Neural progenitor cell (in vitro differentiated cells): ENCODE results near the gene MCF2L2. TPM values are rescaled to one million over a fixed set of nuclear protein-coding genes. Genes with fewer than 3 reads are reported as not detected.

Source experiments
- DNase-seq: peaks from one replicate; pipeline ENCODE4 v3.0.0-alpha.2; 2016; ENCODE audit warnings: low spot score
- H2AFZ ChIP-seq: fragments of 200-600 bp; sonication (generic); replicated peaks from 2 replicates; pipeline ENCODE4 v1.6.1; 2016; ENCODE audit warnings: antibody characterized with exemption
- H3F3A ChIP-seq: fragments of 200-600 bp; sonication (generic); 2 replicates; pipeline ENCODE4 v1.6.1; 2016; ENCODE audit warnings: antibody characterized with exemption, low read depth
- H3K27ac ChIP-seq: fragments of 200-600 bp; sonication (generic); 2 replicates; pipeline ENCODE4 v1.5.1; 2016; ENCODE audit warnings: mild to moderate bottlenecking
- H3K27me3 ChIP-seq: fragments of 200-600 bp; sonication (generic); 2 replicates; pipeline ENCODE4 v1.6.1; 2016; ENCODE audit warnings: mild to moderate bottlenecking, moderate library complexity
- H3K36me3 ChIP-seq: fragments of 200-600 bp; sonication (generic); 2 replicates; pipeline ENCODE4 v1.5.1; 2016
- H3K4me1 ChIP-seq: fragments of 200-600 bp; sonication (generic); 2 replicates; pipeline ENCODE4 v1.6.1; 2016; ENCODE audit warnings: mixed run types
- H3K4me2 ChIP-seq: fragments of 200-600 bp; sonication (generic); 2 replicates; pipeline ENCODE4 v1.6.1; 2016
- H3K4me3 ChIP-seq: fragments of 200-600 bp; sonication (generic); 2 replicates; pipeline ENCODE4 v1.5.1; 2016
- H3K79me2 ChIP-seq: fragments of 200-600 bp; sonication (generic); 2 replicates; pipeline ENCODE4 v1.6.1; 2016; ENCODE audit warnings: low read depth
- H3K9ac ChIP-seq: fragments of 200-600 bp; sonication (generic); 2 replicates; pipeline ENCODE4 v1.6.1; 2016
- H3K9me3 ChIP-seq: fragments of 200-600 bp; sonication (generic); 2 replicates; pipeline ENCODE4 v1.5.1; 2016; ENCODE audit warnings: low read depth
- H4K20me1 ChIP-seq: fragments of 200-600 bp; sonication (generic); 2 replicates; pipeline ENCODE4 v1.6.1; 2016; ENCODE audit warnings: low read depth
- H3K27ac Mint-ChIP-seq: 3 replicates; pipeline ENCODE4 v1.8.0; 2021; ENCODE audit warnings: mixed read lengths
- H3K27me3 Mint-ChIP-seq: 2 replicates; pipeline ENCODE4 v1.8.0; 2022; ENCODE audit warnings: low read depth, mild to moderate bottlenecking, inconsistent platforms, moderate library complexity, mixed read lengths; ENCODE audit not compliant: insufficient read depth
- H3K36me3 Mint-ChIP-seq: 3 replicates; pipeline ENCODE4 v1.8.0; 2021; ENCODE audit warnings: mixed read lengths
- H3K4me1 Mint-ChIP-seq: 3 replicates; pipeline ENCODE4 v1.8.0; 2021; ENCODE audit warnings: mixed read lengths
- H3K4me3 Mint-ChIP-seq: 3 replicates; pipeline ENCODE4 v1.8.0; 2021; ENCODE audit warnings: mild to moderate bottlenecking, moderate library complexity, mixed read lengths
- H3K9me3 Mint-ChIP-seq: 3 replicates; pipeline ENCODE4 v1.8.0; 2020; ENCODE audit warnings: mixed read lengths
- EZH2 ChIP-seq: fragments of 200-600 bp; sonication (generic); IDR thresholded peaks from 2 replicates; pipeline ENCODE4 v1.6.1; 2017; ENCODE audit warnings: antibody characterized with exemption, mild to moderate bottlenecking, moderate library complexity
- EZH2phosphoT487 ChIP-seq: fragments of 200-600 bp; sonication (generic); IDR thresholded peaks from 2 replicates; pipeline ENCODE4 v1.6.1; 2017; ENCODE audit warnings: antibody characterized with exemption
- total RNA-seq: library from RNA; depleted of rRNA; stranded (reverse); fragments of >200 nt; gene quantifications from 2 replicates; pipeline ENCODE4 v1.2.3, GENCODE V29; 2015; ENCODE audit warnings: low replicate concordance
- TF ChIP-seq, protein P1 (sequence below): fragments of 200-600 bp; sonication (generic); IDR thresholded peaks from 2 replicates; pipeline ENCODE4 v1.5.1; 2017; ENCODE audit warnings: antibody characterized with exemption, mild to moderate bottlenecking

Gene MCF2L2
- total RNA-seq, 1 donor from 2014 or later: 11.1 TPM

GRCh38 chr3:183259621-183260020 lies 168.8 kb downstream of the MCF2L2 start:
- no peak overlapping the region for H2AFZ ChIP-seq
- Mint-ChIP-seq H3K27me3 (peaks cover 7% of the 10 kb centered on the region), H3K4me1 (peaks cover 38% of the 10 kb centered on the region), H3K4me3 (no peak overlapping the region), H3K9me3 (no peaks in the 10 kb centered on the region), H3K27ac (peak overlapping the region; percentile 33), H3K36me3 (peaks cover 24% of the 10 kb centered on the region)
- no peak overlapping the region for H3K9ac ChIP-seq
- no peaks in the 10 kb centered on the region for H3K9me3 ChIP-seq
- no peak for DNase-seq
- H3K36me3 ChIP-seq: no peaks in the 10 kb centered on the region
- H3K4me1 ChIP-seq: peaks cover 24% of the 10 kb centered on the region
- TF ChIP-seq EZH2phosphoT487 (no peak), EZH2 (no peak)
- TF ChIP-seq, protein P1, sequence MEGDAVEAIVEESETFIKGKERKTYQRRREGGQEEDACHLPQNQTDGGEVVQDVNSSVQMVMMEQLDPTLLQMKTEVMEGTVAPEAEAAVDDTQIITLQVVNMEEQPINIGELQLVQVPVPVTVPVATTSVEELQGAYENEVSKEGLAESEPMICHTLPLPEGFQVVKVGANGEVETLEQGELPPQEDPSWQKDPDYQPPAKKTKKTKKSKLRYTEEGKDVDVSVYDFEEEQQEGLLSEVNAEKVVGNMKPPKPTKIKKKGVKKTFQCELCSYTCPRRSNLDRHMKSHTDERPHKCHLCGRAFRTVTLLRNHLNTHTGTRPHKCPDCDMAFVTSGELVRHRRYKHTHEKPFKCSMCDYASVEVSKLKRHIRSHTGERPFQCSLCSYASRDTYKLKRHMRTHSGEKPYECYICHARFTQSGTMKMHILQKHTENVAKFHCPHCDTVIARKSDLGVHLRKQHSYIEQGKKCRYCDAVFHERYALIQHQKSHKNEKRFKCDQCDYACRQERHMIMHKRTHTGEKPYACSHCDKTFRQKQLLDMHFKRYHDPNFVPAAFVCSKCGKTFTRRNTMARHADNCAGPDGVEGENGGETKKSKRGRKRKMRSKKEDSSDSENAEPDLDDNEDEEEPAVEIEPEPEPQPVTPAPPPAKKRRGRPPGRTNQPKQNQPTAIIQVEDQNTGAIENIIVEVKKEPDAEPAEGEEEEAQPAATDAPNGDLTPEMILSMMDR: no peak
- no peak overlapping the region for H3K4me2 ChIP-seq
- no peak overlapping the region for H3K27ac ChIP-seq
- no peak overlapping the region for H3K4me3 ChIP-seq
- H3F3A ChIP-seq: peaks cover 27% of the 10 kb centered on the region
- H3K79me2 ChIP-seq: peaks cover 53% of the 10 kb centered on the region
- peaks cover 5% of the 10 kb centered on the region for H4K20me1 ChIP-seq
- no peaks in the 10 kb centered on the region for H3K27me3 ChIP-seq

- H3K79me2 ChIP-seq: peaks cover 53% of the 10 kb centered on the region
- H3K27ac ChIP-seq: no peak overlapping the region
- no peak for DNase-seq
- H3K4me3 Mint-ChIP-seq: no peak overlapping the region
- peaks cover 7% of the 10 kb centered on the region for H3K27me3 Mint-ChIP-seq
- no peaks in the 10 kb centered on the region for H3K27me3 ChIP-seq
- TF ChIP-seq, protein P1: no peak
- TF ChIP-seq EZH2 (no peak), EZH2phosphoT487 (no peak)
- H4K20me1 ChIP-seq: peaks cover 5% of the 10 kb centered on the region
- no peak overlapping the region for H3K4me2 ChIP-seq
- peaks cover 19% of the 10 kb centered on the region for H3K4me1 ChIP-seq
- H3K4me3 ChIP-seq: no peak overlapping the region
- H3F3A ChIP-seq: peaks cover 21% of the 10 kb centered on the region
- H3K27ac Mint-ChIP-seq: no peak overlapping the region
- no peaks in the 10 kb centered on the region for H3K9me3 Mint-ChIP-seq
- peaks cover 38% of the 10 kb centered on the region for H3K4me1 Mint-ChIP-seq
- peaks cover 24% of the 10 kb centered on the region for H3K36me3 Mint-ChIP-seq
- H3K36me3 ChIP-seq: no peaks in the 10 kb centered on the region
- no peak overlapping the region for H3K9ac ChIP-seq
- no peak overlapping the region for H2AFZ ChIP-seq
- no peaks in the 10 kb centered on the region for H3K9me3 ChIP-seq
Observed at GRCh38 chr3:183259087-183259486, 169.3 kb downstream of the MCF2L2 start.

- H3K27ac Mint-ChIP-seq: peak overlapping the region; percentile 58
- peaks cover 7% of the 10 kb centered on the region for H3K27me3 Mint-ChIP-seq
- Histone ChIP-seq H3K4me1 (peaks cover 8% of the 10 kb centered on the region), H3K4me3 (peak overlapping the region; percentile 71), H3K9me3 (no peaks in the 10 kb centered on the region), H3F3A (peaks cover 18% of the 10 kb centered on the region), H3K4me2 (peak overlapping the region; percentile 90), H2AFZ (no peak overlapping the region), H3K79me2 (peaks cover 37% of the 10 kb centered on the region), H3K36me3 (no peaks in the 10 kb centered on the region), H3K27me3 (peaks cover 31% of the 10 kb centered on the region), H4K20me1 (no peaks in the 10 kb centered on the region), H3K9ac (no peak overlapping the region), H3K27ac (no peak overlapping the region)
- no peaks in the 10 kb centered on the region for H3K9me3 Mint-ChIP-seq
- peak overlapping the region; percentile 90 for H3K4me3 Mint-ChIP-seq
- peak; percentile 29 for DNase-seq
- TF ChIP-seq, protein P1: no peak
- TF ChIP-seq EZH2 (no peak), EZH2phosphoT487 (no peak)
- peaks cover 24% of the 10 kb centered on the region for H3K36me3 Mint-ChIP-seq
- peaks cover 39% of the 10 kb centered on the region for H3K4me1 Mint-ChIP-seq
Observed at GRCh38 chr3:183255348-183255730, 173.1 kb downstream of the MCF2L2 start.
